Neuronal stem cell (in vitro differentiated cells): ENCODE measurements around the gene PRDM15.

Experiments
- DNase-seq: peaks from one replicate; pipeline ENCODE4 v3.0.0-alpha.2; 2013; ENCODE audit warnings: low spot score
- H2AFZ ChIP-seq: one replicate; pipeline ENCODE4 v1.6.1; 2013; ENCODE audit warnings: mild to moderate bottlenecking, low read length, inconsistent platforms
- H2AK5ac ChIP-seq: 2 replicates; pipeline ENCODE4 v1.6.1; 2013; ENCODE audit warnings: low read depth, mild to moderate bottlenecking, inconsistent platforms, low read length, moderate library complexity, mixed read lengths
- H2BK120ac ChIP-seq: 2 replicates; pipeline ENCODE4 v1.6.1; 2013; ENCODE audit warnings: low read depth, mild to moderate bottlenecking, inconsistent platforms, low read length, moderate library complexity, mixed read lengths
- H2BK12ac ChIP-seq: one replicate; pipeline ENCODE4 v1.6.1; 2013; ENCODE audit warnings: low read length, inconsistent platforms
- H2BK15ac ChIP-seq: 2 replicates; pipeline ENCODE4 v1.6.1; 2013; ENCODE audit warnings: mild to moderate bottlenecking, low read length, inconsistent platforms, mixed read lengths
- H2BK5ac ChIP-seq: one replicate; pipeline ENCODE4 v1.6.1; 2013; ENCODE audit warnings: inconsistent platforms, mild to moderate bottlenecking, low read length, moderate library complexity
- H3K14ac ChIP-seq: one replicate; pipeline ENCODE4 v1.6.1; 2013; ENCODE audit warnings: low read length, inconsistent platforms
- H3K18ac ChIP-seq: 2 replicates; pipeline ENCODE4 v1.6.1; 2013; ENCODE audit warnings: low read length, inconsistent platforms
- H3K23ac ChIP-seq: 2 replicates; pipeline ENCODE4 v1.6.1; 2013; ENCODE audit warnings: low read depth, mild to moderate bottlenecking, mixed read lengths, low read length, inconsistent platforms; ENCODE audit not compliant: poor library complexity
- H3K27ac ChIP-seq: replicated peaks from 3 replicates; pipeline ENCODE4 v1.5.1; 2013; ENCODE audit warnings: low read length, inconsistent platforms
- H3K27me3 ChIP-seq, 3 experiments: 2 replicates each; pipeline ENCODE4 v1.6.1; 2013; ENCODE audit warnings: low read length in 3 of 3, mild to moderate bottlenecking in 2 of 3, inconsistent platforms in 1 of 3, low read depth in 1 of 3, mixed read lengths in 1 of 3, moderate library complexity in 1 of 3; ENCODE audit not compliant: control insufficient read depth in 3 of 3, insufficient read depth in 3 of 3
- H3K36me3 ChIP-seq, 2 donors: replicated peaks in 1 of 2; 2 replicates each; pipeline ENCODE4 v1.6.1; 2013; ENCODE audit warnings: low read length in 2 of 2; ENCODE audit not compliant: control insufficient read depth in 2 of 2, insufficient read depth in 2 of 2
- H3K4ac ChIP-seq: 2 replicates; pipeline ENCODE4 v1.6.1; 2013; ENCODE audit warnings: inconsistent platforms, mild to moderate bottlenecking, low read length, moderate library complexity
- H3K4me1 ChIP-seq, 2 donors: 1 replicate in 1 of 2; 2 replicates in 1 of 2; pipeline ENCODE4 v1.6.1; 2013; ENCODE audit warnings: low read length in 2 of 2, low read depth in 1 of 2; ENCODE audit not compliant: control insufficient read depth in 2 of 2, insufficient read depth in 1 of 2
- H3K4me2 ChIP-seq: one replicate; pipeline ENCODE4 v1.6.1; 2013; ENCODE audit warnings: mild to moderate bottlenecking, low read length, inconsistent platforms; ENCODE audit not compliant: insufficient read depth, poor library complexity, severe bottlenecking
- H3K4me3 ChIP-seq, 2 donors: 2 replicates each; pipeline ENCODE4 v1.5.1; 2013; ENCODE audit warnings: low read length in 2 of 2, mild to moderate bottlenecking in 2 of 2, inconsistent platforms in 1 of 2, moderate library complexity in 1 of 2
- H3K79me1 ChIP-seq: one replicate; pipeline ENCODE4 v1.6.1; 2013; ENCODE audit warnings: low read depth, mild to moderate bottlenecking, inconsistent platforms, low read length, moderate library complexity
- H3K9ac ChIP-seq: one replicate; pipeline ENCODE4 v1.6.1; 2013; ENCODE audit warnings: mild to moderate bottlenecking, low read depth, low read length, inconsistent platforms; ENCODE audit not compliant: poor library complexity
- H3K9me3 ChIP-seq, 2 donors: replicated peaks in 1 of 2; 2 replicates each; pipeline versions ENCODE3 to v1.6.1; 2013; ENCODE audit warnings: low read length in 2 of 2, mild to moderate bottlenecking in 2 of 2, inconsistent platforms in 1 of 2, low read depth in 1 of 2, mixed read lengths in 1 of 2, moderate library complexity in 1 of 2; ENCODE audit not compliant: control insufficient read depth in 2 of 2, insufficient read depth in 1 of 2
- H4K8ac ChIP-seq: one replicate; pipeline ENCODE4 v1.6.1; 2013; ENCODE audit warnings: low read depth, mild to moderate bottlenecking, inconsistent platforms, low read length, moderate library complexity
- H4K91ac ChIP-seq: one replicate; pipeline ENCODE4 v1.6.1; 2013; ENCODE audit warnings: low read length, low read depth, mild to moderate bottlenecking, inconsistent platforms; ENCODE audit not compliant: poor library complexity
- WGBS, 2 donors: extraction: QIAGEN DNeasy Blood & Tissue Kit; methylation state at CpG; one replicate each; pipeline ENCODE4 v1.1.7; 2013; ENCODE audit warnings: missing lambda C conversion rate in 2 of 2, mixed read lengths in 1 of 2; ENCODE audit not compliant: insufficient read length in 2 of 2, insufficient replicate concordance in 1 of 2; ENCODE audit errors: extremely low coverage in 2 of 2; 5-methylcytosine and 5-hydroxymethylcytosine counted together

The PRDM15 gene

DNA sequence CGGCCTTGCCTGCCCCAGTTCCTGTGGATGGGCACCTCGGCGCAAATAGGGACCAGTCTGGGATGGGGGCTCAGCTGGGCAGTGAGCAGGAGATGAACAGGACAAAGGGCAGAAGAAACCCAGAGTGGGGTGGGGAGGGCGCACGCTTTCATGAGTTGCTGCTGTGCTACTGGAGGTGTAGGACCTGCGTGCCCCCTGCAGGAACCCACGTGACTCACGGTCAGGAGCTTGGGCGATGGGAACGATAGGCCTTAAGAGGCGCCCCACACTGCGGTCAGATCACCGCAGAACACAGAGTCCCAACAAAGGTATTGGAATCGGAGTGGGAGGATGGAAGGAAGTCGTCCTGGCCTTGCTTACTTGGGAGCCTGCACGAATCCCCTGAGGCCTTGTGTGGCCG lies 17.2 kb downstream of the PRDM15 start:
- Histone ChIP-seq H3K9me3 (no peaks in the 10 kb centered on the region), H2AFZ (no peak overlapping the region), H3K4me2 (no peak overlapping the region), H3K79me1 (no peaks in the 10 kb centered on the region), H4K8ac (no peak overlapping the region), H3K27me3 (no peaks in the 10 kb centered on the region), H3K9ac (no peak overlapping the region), H2BK12ac (no peak overlapping the region), H2BK5ac (no peak overlapping the region), H3K27ac (no peak overlapping the region), H3K23ac (no peak overlapping the region), H2BK15ac (no peak overlapping the region), H2BK120ac (no peak overlapping the region), H3K4ac (no peak overlapping the region), H3K18ac (no peak overlapping the region), H3K4me1 (no peaks in the 10 kb centered on the region), H3K36me3 (peaks cover 11 to 15% of the 10 kb centered on the region in 2 donors), H2AK5ac (no peak overlapping the region), H4K91ac (no peak overlapping the region), H3K14ac (peak overlapping the region; percentile 84), H3K4me3 (no peak overlapping the region)
- WGBS, 2 donors = no CpG with 5 or more reads among the region's 17 CpGs
- no peak for DNase-seq

DNA sequence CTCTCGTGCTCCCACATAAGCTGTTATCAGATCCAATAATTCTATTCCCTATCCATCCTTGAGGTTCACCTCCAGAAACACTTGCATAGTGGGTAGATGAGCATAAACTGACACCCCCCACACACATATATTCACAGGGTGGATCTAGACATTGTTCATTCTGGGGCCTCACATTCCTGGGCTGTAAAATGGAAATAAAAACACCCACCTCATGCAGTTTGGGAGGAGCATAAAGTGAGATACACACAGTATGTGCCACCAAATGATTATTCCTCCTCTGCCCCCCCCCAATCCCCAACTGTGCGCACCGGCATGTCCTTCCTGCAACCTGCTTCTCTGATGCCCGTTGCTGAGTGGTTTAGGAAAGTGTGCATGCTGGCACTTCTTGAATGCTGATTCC lies 17.9 kb downstream of the PRDM15 start:
- Histone ChIP-seq H3K4me3 (no peak overlapping the region), H3K27ac (no peak overlapping the region), H3K4me2 (no peak overlapping the region), H2BK5ac (no peak overlapping the region), H2BK12ac (no peak overlapping the region), H3K14ac (no peak overlapping the region), H3K23ac (no peak overlapping the region), H3K9me3 (no peaks in the 10 kb centered on the region), H4K8ac (no peak overlapping the region), H2AK5ac (no peak overlapping the region), H3K4ac (no peak overlapping the region), H3K4me1 (no peaks in the 10 kb centered on the region), H3K27me3 (no peaks in the 10 kb centered on the region), H4K91ac (no peak overlapping the region), H2BK120ac (no peak overlapping the region), H3K36me3 (peaks cover 13 to 23% of the 10 kb centered on the region in 2 donors), H3K79me1 (no peaks in the 10 kb centered on the region), H3K9ac (no peak overlapping the region), H2BK15ac (no peak overlapping the region), H3K18ac (peak overlapping the region; percentile 72), H2AFZ (no peak overlapping the region)
- DNase-seq = no peak
- WGBS, 2 donors = no CpG with 5 or more reads among the region's 4 CpGs

DNA sequence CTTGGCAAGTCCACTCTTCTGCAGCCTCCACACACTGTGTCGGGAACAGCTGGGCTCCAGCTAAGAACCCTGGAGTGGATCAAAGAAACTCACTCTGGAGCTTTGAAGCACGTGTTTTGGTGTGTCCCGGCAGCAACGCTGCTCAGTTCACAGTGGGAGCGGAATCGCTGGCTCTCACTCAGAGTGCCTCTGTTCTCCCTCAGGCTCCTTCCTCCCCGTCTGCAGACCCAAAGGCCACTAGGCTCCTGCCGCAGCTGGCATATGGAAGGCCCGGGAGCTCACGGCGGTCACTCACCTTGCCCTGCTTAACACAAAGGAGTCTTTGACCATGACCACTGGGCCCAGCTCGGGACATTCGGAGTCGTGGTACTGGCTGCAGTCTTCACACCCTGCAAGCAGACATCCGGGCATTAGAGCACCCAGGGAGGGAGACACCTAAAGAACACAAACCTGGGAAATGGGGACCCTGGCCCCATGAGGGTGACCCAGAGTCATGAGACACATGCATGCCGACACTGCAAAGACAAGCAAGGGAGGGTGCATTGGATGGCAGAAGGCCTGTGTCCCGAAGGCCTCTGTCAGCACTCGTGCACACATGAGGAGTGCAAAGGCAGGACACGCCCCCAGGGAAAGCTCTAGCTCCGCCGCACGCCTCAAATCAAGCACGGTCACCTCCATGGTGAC lies 19.7 kb downstream of the PRDM15 start:
- Histone ChIP-seq H2BK15ac (no peak overlapping the region), H3K18ac (peak overlapping the region; percentile 19), H3K27me3 (no peaks in the 10 kb centered on the region), H3K4me2 (no peak overlapping the region), H2BK5ac (no peak overlapping the region), H2BK12ac (no peak overlapping the region), H2BK120ac (no peak overlapping the region), H2AK5ac (no peak overlapping the region), H3K36me3 (peaks cover 15 to 33% of the 10 kb centered on the region in 2 donors), H3K27ac (no peak overlapping the region), H4K91ac (no peak overlapping the region), H3K4me3 (no peak overlapping the region), H3K14ac (no peak overlapping the region), H3K4me1 (no peaks in the 10 kb centered on the region), H3K4ac (no peak overlapping the region), H3K23ac (no peak overlapping the region), H2AFZ (no peak overlapping the region), H3K9me3 (no peaks in the 10 kb centered on the region), H3K79me1 (peaks cover 2% of the 10 kb centered on the region), H3K9ac (no peak overlapping the region), H4K8ac (no peak overlapping the region)
- WGBS, 2 donors = no CpG with 5 or more reads among the region's 23 CpGs
- no peak for DNase-seq

DNA sequence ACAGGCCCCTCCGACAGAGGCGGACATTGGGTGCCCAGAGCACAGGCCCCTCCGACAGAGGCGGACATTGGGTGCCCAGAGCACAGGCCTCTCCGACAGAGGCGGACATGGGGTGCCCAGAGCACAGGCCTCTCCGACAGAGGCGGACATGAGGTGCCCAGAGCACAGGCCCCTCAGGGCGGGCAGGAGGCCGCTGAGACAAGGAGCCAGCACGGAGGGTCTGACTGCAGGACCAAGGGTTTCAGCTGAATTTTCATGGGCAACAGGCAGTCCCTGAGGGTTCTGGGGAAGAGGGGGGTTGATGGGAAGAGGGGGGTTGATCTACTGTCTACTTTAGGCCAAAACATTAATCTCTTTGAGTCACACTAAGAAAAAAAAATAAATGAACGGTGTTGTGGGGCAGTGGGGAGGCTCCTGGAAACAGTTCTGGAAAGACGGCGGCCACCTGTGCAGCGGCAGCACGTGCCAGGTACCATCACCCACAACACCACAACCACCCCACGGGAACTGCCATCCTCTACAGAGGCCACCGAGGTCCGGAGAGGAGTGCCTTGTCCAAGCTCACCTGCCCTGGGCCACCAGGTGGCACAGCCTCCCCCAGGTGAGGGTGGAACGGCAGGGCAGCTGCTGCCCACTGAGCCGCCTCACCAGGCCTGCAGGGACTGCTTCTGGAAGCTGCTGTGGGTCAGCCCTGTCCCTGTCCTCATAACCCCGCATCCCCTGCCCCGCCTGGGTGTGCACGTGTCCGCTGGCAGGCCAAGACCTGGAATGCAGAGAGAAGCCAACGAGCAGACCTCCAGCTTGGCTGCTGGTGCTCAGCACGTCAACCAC lies 20.5 kb downstream of the PRDM15 start:
- no peaks in the 10 kb centered on the region for H3K9me3 ChIP-seq
- H2BK15ac ChIP-seq = no peak overlapping the region
- H2BK120ac ChIP-seq = no peak overlapping the region
- no peak overlapping the region for H2BK12ac ChIP-seq
- no peak overlapping the region for H2AFZ ChIP-seq
- peaks cover 20 to 41% of the 10 kb centered on the region in 2 donors for H3K36me3 ChIP-seq
- H3K4me1 ChIP-seq = no peaks in the 10 kb centered on the region
- no peak overlapping the region for H3K23ac ChIP-seq
- H3K9ac ChIP-seq = peak overlapping the region; percentile 3
- H3K4me3 ChIP-seq = no peak overlapping the region
- H3K4me2 ChIP-seq = no peak overlapping the region
- no peaks in the 10 kb centered on the region for H3K27me3 ChIP-seq
- peak overlapping the region; percentile 21 for H3K18ac ChIP-seq
- no peak overlapping the region for H2BK5ac ChIP-seq
- H3K4ac ChIP-seq = no peak overlapping the region
- no peak for DNase-seq
- no peak overlapping the region for H3K14ac ChIP-seq
- peaks cover 2% of the 10 kb centered on the region for H3K79me1 ChIP-seq
- H4K91ac ChIP-seq = no peak overlapping the region
- WGBS, 2 donors = no CpG with 5 or more reads among the region's 27 CpGs
- peak overlapping the region; percentile 46 for H2AK5ac ChIP-seq
- no peak overlapping the region for H4K8ac ChIP-seq
- H3K27ac ChIP-seq = no peak overlapping the region
